H1 (cell line): ENCODE results near the gene BHLHE23. TPM values are rescaled to one million over a fixed set of nuclear protein-coding genes. Genes with fewer than 3 reads are reported as not detected.

Experiments
- CTCF ChIA-PET: fragments of 300-600 bp; sonication (Branson Sonifier 250); formaldehyde crosslinking; loops from one replicate; lab custom pipeline; 2021; ENCODE audit not compliant: partially characterized antibody; lab: Charles Lee
- POLR2A ChIA-PET: fragments of 300-600 bp; sonication (Branson Sonifier 250); formaldehyde crosslinking; loops from one replicate; lab custom pipeline; 2021; ENCODE audit warnings: inconsistent platforms; ENCODE audit not compliant: partially characterized antibody; lab: Charles Lee
- DNase-seq, 2 experiments: peaks; one replicate each; pipeline versions ENCODE4 v3.0.0 to v3.0.0-alpha.2; 2010 to 2022; ENCODE audit warnings: low spot score in 2 of 2, low read depth in 1 of 2, mixed read lengths in 1 of 2
- FAIRE-seq: peaks from 2 replicates; lab custom pipeline; 2011; peaks lifted over from hg19 to GRCh38; lab: Jason Lieb, UNC
- H2AFZ ChIP-seq: 2 replicates; pipeline ENCODE4 v1.8.1; 2012; ENCODE audit warnings: low read length, inconsistent platforms
- H2AK5ac ChIP-seq: 2 replicates; pipeline ENCODE4 v1.6.1; 2013; ENCODE audit warnings: low read depth, low read length
- H2BK120ac ChIP-seq: replicated peaks from 2 replicates; pipeline ENCODE3; 2013; ENCODE audit warnings: low read depth, low read length, inconsistent platforms
- H2BK12ac ChIP-seq: 2 replicates; pipeline ENCODE4 v1.6.1; 2013; ENCODE audit warnings: low read depth, low read length
- H2BK15ac ChIP-seq: 2 replicates; pipeline ENCODE4 v1.6.1; 2013; ENCODE audit warnings: low read length
- H2BK20ac ChIP-seq: 2 replicates; pipeline ENCODE4 v1.6.1; 2013; ENCODE audit warnings: low read length
- H2BK5ac ChIP-seq: 2 replicates; pipeline ENCODE4 v1.6.1; 2013; ENCODE audit warnings: low read depth, low read length
- H3K14ac ChIP-seq: 2 replicates; pipeline ENCODE4 v1.6.1; 2013; ENCODE audit warnings: inconsistent platforms; ENCODE audit not compliant: insufficient read length
- H3K18ac ChIP-seq: 2 replicates; pipeline ENCODE4 v1.6.1; 2013; ENCODE audit warnings: low read length; ENCODE audit errors: extremely low read depth
- H3K23ac ChIP-seq: 2 replicates; pipeline ENCODE4 v1.6.1; 2013; ENCODE audit warnings: inconsistent platforms; ENCODE audit not compliant: insufficient read length
- H3K23me2 ChIP-seq: 2 replicates; pipeline ENCODE4 v1.6.1; 2013; ENCODE audit warnings: low read depth, low read length
- H3K27ac ChIP-seq: 2 replicates; pipeline ENCODE4 v1.6.1; 2011; ENCODE audit warnings: low read depth, low read length, inconsistent platforms
- H3K27me3 ChIP-seq, 4 experiments: replicated peaks in 1 of 4; 1 replicate in 1 of 4; 2 replicates in 3 of 4; pipeline versions ENCODE4 v1.6.1 to v1.8.1; 2011 to 2013; ENCODE audit warnings: low read length in 3 of 4, mild to moderate bottlenecking in 3 of 4, inconsistent platforms in 2 of 4, mixed read lengths in 2 of 4, moderate library complexity in 1 of 4; ENCODE audit not compliant: control insufficient read depth in 3 of 4, insufficient read depth in 3 of 4; ENCODE audit errors: extremely low read depth in 1 of 4
- H3K36me3 ChIP-seq, 4 experiments: 2 replicates each; pipeline versions ENCODE4 v1.6.1 to v1.8.1; 2011 to 2013; ENCODE audit warnings: mild to moderate bottlenecking in 4 of 4, low read length in 3 of 4, moderate library complexity in 2 of 4, control low read depth in 1 of 4, inconsistent platforms in 1 of 4; ENCODE audit not compliant: insufficient read depth in 4 of 4, control insufficient read depth in 2 of 4
- H3K4ac ChIP-seq: replicated peaks from 2 replicates; pipeline ENCODE3; 2013; ENCODE audit warnings: low read length, low read depth, mixed read lengths, inconsistent platforms; ENCODE audit not compliant: insufficient read length
- H3K4me1 ChIP-seq, 4 experiments: replicated peaks in 1 of 4; 1 replicate in 1 of 4; 2 replicates in 3 of 4; pipeline versions ENCODE4 v1.6.1 to v1.8.1; 2011 to 2013; ENCODE audit warnings: low read length in 3 of 4, inconsistent platforms in 2 of 4, mixed read lengths in 1 of 4; ENCODE audit not compliant: insufficient read depth in 4 of 4, control insufficient read depth in 3 of 4
- H3K4me2 ChIP-seq, 2 experiments: 2 replicates each; pipeline versions ENCODE4 v1.6.1 to v1.8.1; 2011 to 2013; ENCODE audit warnings: low read depth in 2 of 2, low read length in 2 of 2, control low read depth in 1 of 2, inconsistent platforms in 1 of 2, mild to moderate bottlenecking in 1 of 2; ENCODE audit not compliant: insufficient read depth in 1 of 2
- H3K4me3 ChIP-seq, 4 experiments: fragments of 200-600, 300-600 bp in 1 of 4; sonication (generic), shearing (Covaris generic), sonication (Bioruptor Twin) in 1 of 4; 2 replicates each; pipeline versions ENCODE4 v1.5.1 to v1.8.1; 2011 to 2016; ENCODE audit warnings: low read length in 4 of 4, low read depth in 3 of 4, control low read depth in 2 of 4, inconsistent platforms in 2 of 4, mild to moderate bottlenecking in 2 of 4, mixed read lengths in 1 of 4, moderate library complexity in 1 of 4; ENCODE audit not compliant: insufficient read depth in 2 of 4; ENCODE audit errors: extremely low read depth in 1 of 4
- H3K56ac ChIP-seq: replicated peaks from 2 replicates; pipeline ENCODE3; 2013; ENCODE audit warnings: low read depth, mild to moderate bottlenecking, mixed read lengths, low read length, inconsistent platforms; ENCODE audit not compliant: insufficient read length
- H3K79me1 ChIP-seq: 2 replicates; pipeline ENCODE4 v1.6.1; 2013; ENCODE audit warnings: low read depth, low read length, control low read depth
- H3K79me2 ChIP-seq, 2 experiments: 2 replicates each; pipeline versions ENCODE4 v1.6.1 to v1.8.1; 2012 to 2013; ENCODE audit warnings: low read length in 2 of 2, mild to moderate bottlenecking in 2 of 2, inconsistent platforms in 1 of 2; ENCODE audit not compliant: insufficient read depth in 2 of 2, control insufficient read depth in 1 of 2
- H3K9ac ChIP-seq, 4 experiments: replicated peaks in 1 of 4; 1 replicate in 1 of 4; 2 replicates in 3 of 4; pipeline versions ENCODE4 v1.6.1 to v1.8.1; 2011 to 2013; ENCODE audit warnings: low read depth in 3 of 4, low read length in 3 of 4, control low read depth in 2 of 4, mild to moderate bottlenecking in 2 of 4, moderate library complexity in 2 of 4, inconsistent platforms in 1 of 4; ENCODE audit errors: extremely low read depth in 1 of 4
- H3K9me3 ChIP-seq, 2 experiments: 2 replicates each; pipeline versions ENCODE4 v1.6.1 to v1.8.1; 2012 to 2013; ENCODE audit warnings: mild to moderate bottlenecking in 2 of 2, moderate library complexity in 2 of 2, control low read depth in 1 of 2, inconsistent platforms in 1 of 2, low read depth in 1 of 2, low read length in 1 of 2, mixed read lengths in 1 of 2; ENCODE audit not compliant: insufficient read depth in 2 of 2
- H4K20me1 ChIP-seq, 2 experiments: replicated peaks in 1 of 2; 2 replicates each; pipeline versions ENCODE3 to v1.8.1; 2011 to 2013; ENCODE audit warnings: inconsistent platforms in 2 of 2, low read length in 2 of 2, mild to moderate bottlenecking in 1 of 2; ENCODE audit not compliant: insufficient read depth in 2 of 2, control insufficient read depth in 1 of 2
- H4K5ac ChIP-seq: 2 replicates; pipeline ENCODE4 v1.6.1; 2013; ENCODE audit warnings: low read length, low read depth, mixed read lengths, inconsistent platforms; ENCODE audit not compliant: insufficient read length
- H4K8ac ChIP-seq: 2 replicates; pipeline ENCODE4 v1.8.0; 2013; ENCODE audit warnings: mild to moderate bottlenecking, moderate library complexity, low read length, inconsistent platforms; ENCODE audit not compliant: insufficient read depth; ENCODE audit errors: extremely low read depth
- H4K91ac ChIP-seq: replicated peaks from 2 replicates; pipeline ENCODE3; 2013; ENCODE audit warnings: low read length, mixed read lengths, inconsistent platforms; ENCODE audit not compliant: insufficient read length
- ASH2L ChIP-seq: fragments of 200-600, 300-600 bp; sonication (generic); IDR thresholded peaks from one replicate; pipeline ENCODE4 v1.7.1; 2017; ENCODE audit warnings: low read length
- CBX5 ChIP-seq: fragments of 300-800, 300-1000 bp; sonication (generic); IDR thresholded peaks from 2 replicates; pipeline ENCODE4 v1.7.1; 2016; ENCODE audit warnings: antibody characterized with exemption, low read length, low read depth
- CTCF ChIP-seq, 3 experiments: IDR thresholded peaks; 1 replicate in 2 of 3; 2 replicates in 1 of 3; pipeline versions ENCODE4 v1.5.1 to v1.6.1; 2011; ENCODE audit warnings: low read length in 3 of 3, mild to moderate bottlenecking in 3 of 3, inconsistent platforms in 2 of 3, low read depth in 1 of 3, moderate library complexity in 1 of 3; ENCODE audit not compliant: insufficient read depth in 1 of 3; ENCODE audit errors: control extremely low read depth in 1 of 3
- HDAC2 ChIP-seq, 2 experiments: fragments of 300-600 bp in 1 of 2; sonication (generic) in 1 of 2; IDR thresholded peaks; 2 replicates each; pipeline ENCODE4 v1.6.1; 2011 to 2012; ENCODE audit warnings: low read depth in 2 of 2, low read length in 2 of 2, mild to moderate bottlenecking in 2 of 2, moderate library complexity in 2 of 2, borderline replicate concordance in 1 of 2, inconsistent platforms in 1 of 2
- KDM5A ChIP-seq: fragments of 200-600 bp; IDR thresholded peaks from 2 replicates; pipeline ENCODE4 v1.7.1; 2012; ENCODE audit warnings: mild to moderate bottlenecking, low read length, inconsistent platforms, mixed read lengths
- MAX ChIP-seq: IDR thresholded peaks from 2 replicates; pipeline ENCODE4 v1.6.1; 2012; ENCODE audit warnings: inconsistent platforms
- WGBS, 2 experiments: shearing (Covaris generic) in 1 of 2; methylation state at CpG; one replicate each; pipeline versions ENCODE4 v1.1.6 to v1.1.7; 2013 to 2015; ENCODE audit warnings: low lambda C conversion rate in 2 of 2, mixed read lengths in 2 of 2, inconsistent platforms in 1 of 2, low coverage in 1 of 2, missing lambda C conversion rate in 1 of 2; ENCODE audit not compliant: insufficient replicate concordance in 2 of 2, insufficient coverage in 1 of 2, insufficient read length in 1 of 2; ENCODE audit errors: extremely low coverage in 1 of 2, missing lambda C conversion rate in 1 of 2; 5-methylcytosine and 5-hydroxymethylcytosine counted together
- polyA plus RNA-seq, 7 experiments: library from polyadenylated mRNA; depleted of rRNA in 3 of 7; stranded (reverse) in 5 of 7; unstranded in 2 of 7; fragments of >200 nt in 5 of 7; fragments of 200-250 nt in 2 of 7; gene quantifications; 1 replicate in 5 of 7; 2 replicates in 1 of 7; 4 replicates in 1 of 7; pipeline versions ENCODE4 v1.2.1 to v1.2.3, GENCODE V29; 2011 to 2013; ENCODE audit warnings: missing spikeins in 2 of 7, mixed read lengths in 2 of 7
- total RNA-seq: library from RNA; stranded (reverse); fragmentation: NEBNext Ultra II Directional; extraction: Animal tissue kit (Norgen Biotek cat#: 25700); gene quantifications from 2 replicates; pipeline ENCODE4 v1.2.1, GENCODE V29; 2021

The BHLHE23 gene
- total and polyA plus RNA-seq, 2 of the 8 experiments (the other 6 are each of a cell fraction or from before 2014, with no cell fraction given), result 0.47 TPM; not detected in 1

- Histone ChIP-seq H3K56ac (no peak overlapping the region), H3K27ac (no peak overlapping the region), H4K5ac (no peak overlapping the region), H2BK12ac (peak overlapping the region; percentile 44; the same call in 1 of the 2 replicates), H2BK5ac (no peak overlapping the region), H2AK5ac (0 out of 2 replicates have a peak overlapping the region, but pooled peaks have one; percentile 40), H2BK15ac (peak overlapping the region; percentile 12; the same call in 1 of the 2 replicates), H3K4me2 (no peak overlapping the region), H2AFZ (no peak overlapping the region), H4K8ac (no peak overlapping the region), H3K23me2 (no peaks in the 10 kb centered on the region), H2BK120ac (no peak overlapping the region), H3K4ac (no peak overlapping the region), H3K4me3 (no peak overlapping the region), H3K79me2 (no peaks in the 10 kb centered on the region), H4K91ac (no peak overlapping the region), H3K9ac (no peak overlapping the region), H3K27me3 (peaks cover 0 to 14% (median 4%) of the 10 kb centered on the region in 4 experiments; a peak in 5 of 7 replicates), H3K23ac (no peak overlapping the region), H3K14ac (no peak overlapping the region), H4K20me1 (peaks cover 0 to 2% of the 10 kb centered on the region in 2 experiments), H3K36me3 (no peaks in the 10 kb centered on the region), H2BK20ac (0 out of 2 replicates have a peak overlapping the region, but pooled peaks have one; percentile 15), H3K4me1 (peaks cover 2 to 33% (median 14%) of the 10 kb centered on the region in 4 experiments), H3K9me3 (no peaks in the 10 kb centered on the region), H3K18ac (no peak overlapping the region), H3K79me1 (no peaks in the 10 kb centered on the region)
- TF ChIP-seq CBX5 (no peak), MAX (no peak), KDM5A (no peak), CTCF (IDR thresholded peaks at IDR 0.05; ENCODE audit: control extremely low read depth in 1 of 3, insufficient read depth in 1 of 3, low read depth in 1 of 3, low read length in 3 of 3) (peak in 1 of 3 experiments; percentile 28; a peak in 1 of 4 replicates), ASH2L (no peak), HDAC2 (IDR thresholded peaks at IDR 0.05; ENCODE audit: borderline replicate concordance in 1 of 2, low read depth in 2 of 2, low read length in 2 of 2) (no peak)
- FAIRE-seq (no peak), DNase-seq (no peak)
- WGBS, 2 experiments, result 86% methylated on average over 14 of the region's 14 CpGs; no CpG with 5 or more reads in 1 of the 2 experiments
- ChIA-PET CTCF (interaction anchor here (0.8 to 3.4 kb wide), 16 partner anchors 8 to 369 kb away, joined by 3 to 22 read pairs (median 4); partner anchors contain the start of gene SLC17A9), POLR2A (interaction anchor here (0.8 to 2.4 kb wide), 4 partner anchors 24 to 45 kb away, joined by 3 to 7 read pairs (median 6); partner anchors contain the start of gene GID8)
Measured at GRCh38 chr20:62979310-62979709, 27.5 kb downstream of the BHLHE23 start.
